HepG2 (cell line): ENCODE data around the gene CPXM1. TPM values are rescaled to one million over a fixed set of nuclear protein-coding genes. Genes with fewer than 3 reads are reported as not detected.

Experiments
- ATF4 ChIP-seq, 2 experiments: fragments of 450-650 bp in 1 of 2; sonication (generic) in 1 of 2; formaldehyde crosslinking; IDR thresholded peaks; 2 replicates each; pipeline versions ENCODE4 v1.5.0 to v1.8.0; 2020 to 2022; ENCODE audit warnings: mild to moderate bottlenecking in 1 of 2, missing genetic modification reagents in 1 of 2
- ATF7-NPFF ChIP-seq: sonication (generic); formaldehyde crosslinking; IDR thresholded peaks from 2 replicates; pipeline ENCODE4 v1.8.1; 2023; ENCODE audit warnings: mild to moderate bottlenecking, low read depth, missing genetic modification reagents, moderate library complexity
- BCLAF1 ChIP-seq: fragments of 450-650 bp; IDR thresholded peaks from 2 replicates; pipeline ENCODE4 v1.6.1; 2017; ENCODE audit warnings: mild to moderate bottlenecking
- GLMP ChIP-seq: sonication (generic); formaldehyde crosslinking; IDR thresholded peaks from 2 replicates; pipeline ENCODE4 v1.9.0; 2021; ENCODE audit warnings: missing genetic modification reagents, mild to moderate bottlenecking, borderline replicate concordance
- HMGA1 ChIP-seq: sonication (generic); formaldehyde crosslinking; conservative IDR thresholded peaks from 2 replicates; pipeline ENCODE4 v1.4.0; 2020; ENCODE audit warnings: missing genetic modification reagents
- HOXA7 ChIP-seq: sonication (generic); formaldehyde crosslinking; IDR thresholded peaks from 2 replicates; pipeline ENCODE4 v1.8.1; 2022; ENCODE audit warnings: mild to moderate bottlenecking, missing genetic modification reagents, moderate library complexity
- IKZF5 ChIP-seq: IDR thresholded peaks from 2 replicates; pipeline ENCODE4 v1.6.1; 2018; ENCODE audit warnings: missing genetic modification reagents, mild to moderate bottlenecking, missing compliant biosample characterization
- JUNB ChIP-seq: sonication (generic); formaldehyde crosslinking; IDR thresholded peaks from 2 replicates; pipeline ENCODE4 v1.8.0; 2022; ENCODE audit warnings: missing genetic modification reagents, mild to moderate bottlenecking, borderline replicate concordance
- MBD4 ChIP-seq: IDR thresholded peaks from 2 replicates; pipeline ENCODE4 v1.6.1; 2012; ENCODE audit warnings: low read length, inconsistent platforms, borderline replicate concordance
- MIER3 ChIP-seq: IDR thresholded peaks from 2 replicates; pipeline ENCODE4 v1.6.1; 2016; ENCODE audit warnings: missing compliant biosample characterization, borderline replicate concordance
- MTF1 ChIP-seq: sonication (generic); formaldehyde crosslinking; IDR thresholded peaks from 2 replicates; pipeline ENCODE4 v1.5.0; 2020; ENCODE audit warnings: missing genetic modification reagents
- NFRKB ChIP-seq: fragments of 450-650 bp; IDR thresholded peaks from 2 replicates; pipeline ENCODE4 v1.6.1; 2017
- PATZ1 ChIP-seq: sonication (generic); formaldehyde crosslinking; IDR thresholded peaks from 2 replicates; pipeline ENCODE4 v1.4.0; 2020; ENCODE audit warnings: missing genetic modification reagents
- PHF5A ChIP-seq: IDR thresholded peaks from one replicate; pipeline ENCODE4 v1.6.1; 2018; ENCODE audit warnings: low read depth, missing genetic modification reagents; ENCODE audit not compliant: unreplicated experiment
- POLR2AphosphoS5 ChIP-seq: IDR thresholded peaks from 2 replicates; pipeline ENCODE4 v1.6.1; 2012; ENCODE audit warnings: low read depth, low read length
- RXRB ChIP-seq: IDR thresholded peaks from 2 replicates; pipeline ENCODE4 v1.6.1; 2016; ENCODE audit warnings: borderline replicate concordance, missing genetic modification reagents, missing compliant biosample characterization
- SOX5 ChIP-seq: IDR thresholded peaks from 2 replicates; pipeline ENCODE4 v1.6.1; 2016; ENCODE audit warnings: borderline replicate concordance
- ZKSCAN1 ChIP-seq: fragments of 150-350 bp; IDR thresholded peaks from 2 replicates; pipeline ENCODE4 v1.6.1; 2014; ENCODE audit warnings: low read length
- ZNF225 ChIP-seq: sonication (generic); formaldehyde crosslinking; IDR thresholded peaks from 2 replicates; pipeline ENCODE4 v1.4.0; 2020; ENCODE audit warnings: mild to moderate bottlenecking, missing genetic modification reagents
- ZNF607 ChIP-seq: sonication (generic); formaldehyde crosslinking; IDR thresholded peaks from 2 replicates; pipeline ENCODE4 v1.5.1; 2020; ENCODE audit warnings: missing genetic modification reagents, mild to moderate bottlenecking, borderline replicate concordance
- ZNF672 ChIP-seq: sonication (generic); formaldehyde crosslinking; IDR thresholded peaks from 2 replicates; pipeline ENCODE4 v1.8.1; 2022; ENCODE audit warnings: missing genetic modification reagents
- ZNF749 ChIP-seq: sonication (generic); formaldehyde crosslinking; IDR thresholded peaks from 2 replicates; pipeline ENCODE4 v1.8.0; 2022; ENCODE audit warnings: mild to moderate bottlenecking, missing genetic modification reagents, moderate library complexity, borderline replicate concordance
- polyA plus RNA-seq, 8 experiments: library from polyadenylated mRNA; depleted of rRNA in 3 of 8; stranded (reverse) in 7 of 8; unstranded in 1 of 8; fragments of >200 nt; fragmentation: Illumina TruSeq in 4 of 8; extraction: Trizol in 4 of 8; gene quantifications; 2 replicates each; pipeline versions ENCODE4 v1.2.1 to v1.2.3, GENCODE V29; 2011 to 2016; ENCODE audit warnings: low read depth in 4 of 8, missing spikeins in 1 of 8, mixed read lengths in 1 of 8; ENCODE audit not compliant: insufficient read depth in 1 of 8
- total RNA-seq, 5 experiments: library from RNA; depleted of rRNA; stranded (reverse); fragments of >200 nt; fragmentation: Illumina TruSeq; extraction: Trizol; gene quantifications; 2 replicates each; pipeline ENCODE4 v1.2.3, GENCODE V29; 2016; ENCODE audit warnings: low read depth in 1 of 5

CPXM1 gene
- total and polyA plus RNA-seq, 2 of the 13 experiments (the other 11 are each of a cell fraction or from before 2014, with no cell fraction given), result 0.07 TPM; not detected in 1

- TF ChIP-seq ZNF672 (CRISPR knock-in tag) (no peak), JUNB (CRISPR knock-in tag) (no peak), PATZ1 (peak; percentile 78), GLMP (CRISPR knock-in tag) (no peak), ATF4 (CRISPR knock-in tag; IDR thresholded peaks at IDR 0.05) (no peak), MIER3 (CRISPR knock-in tag) (0 out of 2 replicates have a peak, but pooled peaks have one; percentile 7), MTF1 (CRISPR knock-in tag) (no peak), ZKSCAN1 (no peak), HMGA1 (CRISPR knock-in tag) (no peak), IKZF5 (CRISPR knock-in tag) (peak; percentile 43; the same call in 1 of the 2 replicates), SOX5 (no peak), RXRB (CRISPR knock-in tag) (0 out of 2 replicates have a peak, but pooled peaks have one; percentile 15), ZNF749 (CRISPR knock-in tag) (no peak), NFRKB (no peak), POLR2AphosphoS5 (no peak), ZNF607 (CRISPR knock-in tag) (0 out of 2 replicates have a peak, but pooled peaks have one; percentile 63), BCLAF1 (no peak), ATF7-NPFF (peak; percentile 69; the same call in 1 of the 2 replicates), ZNF225 (CRISPR knock-in tag) (no peak; the same call in none of the 2 replicates), HOXA7 (CRISPR knock-in tag) (no peak), MBD4 (no peak), PHF5A (no peak)
Observed at GRCh38 chr20:2752567-2753460, 47.6 kb downstream of the CPXM1 start (continued).
